Measurements from ENCODE around the gene SUCLA2. TPM values are rescaled to one million over a fixed set of nuclear protein-coding genes. Genes with fewer than 3 reads are reported as not detected.

Gene SUCLA2
- total RNA-seq, 1 experiment from 2014 or later, result 80.8 TPM

DNA sequence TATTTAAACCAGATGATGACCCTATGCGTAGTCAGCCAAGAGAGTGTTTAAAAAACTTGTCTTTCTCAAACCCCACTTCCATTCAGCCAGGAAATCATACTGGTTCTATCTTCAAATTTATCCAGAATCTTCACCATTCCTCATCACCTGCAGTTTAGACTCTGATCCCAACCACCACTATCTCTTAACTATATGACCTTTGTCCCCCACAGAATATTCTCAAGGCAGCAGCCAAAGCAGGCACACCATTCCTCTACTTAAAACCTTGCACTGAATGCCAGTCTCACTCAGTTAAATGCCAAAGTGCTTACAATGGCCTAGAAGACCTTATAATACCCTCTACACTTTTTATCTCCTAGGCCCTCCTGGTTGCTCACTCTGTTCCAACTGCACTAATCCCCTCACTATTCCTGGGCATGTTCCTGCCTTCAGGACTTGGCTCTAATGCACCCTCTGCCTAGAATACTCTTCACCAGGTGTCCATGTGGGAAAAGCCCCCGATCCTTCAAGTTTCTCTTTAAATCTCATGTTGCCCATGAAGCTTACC, 10.1 kb downstream of the SUCLA2 start:
- BruUV-seq (replicated peaks), result no TSS peak
- TF ChIP-seq CTCF (IDR thresholded peaks at IDR 0.05; ENCODE audit: insufficient read depth in 1 of 2, low read depth in 1 of 2, low read length in 1 of 2, severe bottlenecking in 1 of 2, unreplicated experiment in 1 of 2), result no peak
- Mint-ChIP-seq H3K4me3 (ENCODE audit: unreplicated experiment) (peak overlapping the region; percentile 7), H3K4me1 (ENCODE audit: low read depth, unreplicated experiment) (peaks cover 12% of the 10 kb centered on the region), H3K27me3 (ENCODE audit: insufficient read depth, unreplicated experiment) (no peaks in the 10 kb centered on the region), H3K36me3 (ENCODE audit: insufficient read depth, unreplicated experiment) (peaks cover 72% of the 10 kb centered on the region), H3K9me3 (ENCODE audit: unreplicated experiment) (no peaks in the 10 kb centered on the region), H3K27ac (ENCODE audit: unreplicated experiment) (peak overlapping the region; percentile 23)
- no peaks in the 10 kb centered on the region; the same call in none of the 2 replicates for H3K36me3 ChIP-seq (ENCODE audit: control insufficient read depth, insufficient read depth, low read length)
- DNase-seq, result peak in 1 of 2 experiments; percentile 11
- H3K27me3 ChIP-seq (replicated peaks; ENCODE audit: control insufficient read depth, insufficient read depth, low read length), result no peaks in the 10 kb centered on the region
- ChIA-PET CTCF (interaction anchor here (0.6 kb wide), 1 partner anchor 9 kb away, joined by 4 read pairs; no protein-coding TSS in a partner anchor), POLR2A (no interaction called here)
- no peak overlapping the region for H3K4me3 ChIP-seq (ENCODE audit: low read depth, low read length)
- no peaks in the 10 kb centered on the region for H3K9me3 ChIP-seq
- intact Hi-C loops (cut with micrococcal nuclease; ENCODE audit: unreplicated experiment), result no loop called here
- H3K4me1 ChIP-seq, result peaks cover 17% of the 10 kb centered on the region

- no peak overlapping the region for H3K4me3 ChIP-seq (ENCODE audit: low read depth, low read length)
- Mint-ChIP-seq H3K27me3 (ENCODE audit: insufficient read depth, unreplicated experiment) (no peaks in the 10 kb centered on the region), H3K36me3 (ENCODE audit: insufficient read depth, unreplicated experiment) (peaks cover 76% of the 10 kb centered on the region), H3K27ac (ENCODE audit: unreplicated experiment) (no peak overlapping the region), H3K9me3 (ENCODE audit: unreplicated experiment) (no peaks in the 10 kb centered on the region), H3K4me1 (ENCODE audit: low read depth, unreplicated experiment) (peaks cover 12% of the 10 kb centered on the region), H3K4me3 (ENCODE audit: unreplicated experiment) (no peak overlapping the region)
- CTCF ChIA-PET, result interaction anchor here (0.6 kb wide), 1 partner anchor 10 kb away, joined by 4 read pairs; no protein-coding TSS in a partner anchor
- TF ChIP-seq CTCF (IDR thresholded peaks at IDR 0.05; ENCODE audit: insufficient read depth in 1 of 2, low read depth in 1 of 2, low read length in 1 of 2, severe bottlenecking in 1 of 2, unreplicated experiment in 1 of 2), result no peak
- no peaks in the 10 kb centered on the region for H3K9me3 ChIP-seq
- peaks cover 17% of the 10 kb centered on the region for H3K4me1 ChIP-seq
- intact Hi-C loops (cut with micrococcal nuclease; ENCODE audit: unreplicated experiment), result no loop called here
- POLR2A ChIA-PET, result no interaction called here
- DNase-seq, result no peak
- H3K27me3 ChIP-seq (replicated peaks; ENCODE audit: control insufficient read depth, insufficient read depth, low read length), result no peaks in the 10 kb centered on the region
- H3K36me3 ChIP-seq (ENCODE audit: control insufficient read depth, insufficient read depth, low read length), result no peaks in the 10 kb centered on the region; the same call in none of the 2 replicates
- no TSS peak for BruUV-seq (replicated peaks)
Observed at GRCh38 chr13:47990427-47990826, 10.6 kb downstream of the SUCLA2 start.

GRCh38 chr13:47983070-47983469, 18.0 kb downstream of the SUCLA2 start:
- POLR2A ChIA-PET, result no interaction called here
- H3K4me3 Mint-ChIP-seq (ENCODE audit: unreplicated experiment), result no peak overlapping the region
- no peaks in the 10 kb centered on the region for H3K36me3 ChIP-seq (ENCODE audit: control insufficient read depth, insufficient read depth, low read length)

More at GRCh38 chr13:47983070-47983469, 18.0 kb downstream of the SUCLA2 start:
- Mint-ChIP-seq H3K27ac (ENCODE audit: unreplicated experiment) (no peak overlapping the region), H3K36me3 (ENCODE audit: insufficient read depth, unreplicated experiment) (peaks cover 63% of the 10 kb centered on the region), H3K27me3 (ENCODE audit: insufficient read depth, unreplicated experiment) (no peaks in the 10 kb centered on the region), H3K4me1 (ENCODE audit: low read depth, unreplicated experiment) (no peaks in the 10 kb centered on the region), H3K9me3 (ENCODE audit: unreplicated experiment) (peaks cover 9% of the 10 kb centered on the region)
- no peak for TF ChIP-seq CTCF (IDR thresholded peaks at IDR 0.05; ENCODE audit: insufficient read depth in 1 of 2, low read depth in 1 of 2, low read length in 1 of 2, severe bottlenecking in 1 of 2, unreplicated experiment in 1 of 2)
- no peaks in the 10 kb centered on the region for H3K4me1 ChIP-seq
- no peaks in the 10 kb centered on the region for H3K27me3 ChIP-seq (replicated peaks; ENCODE audit: control insufficient read depth, insufficient read depth, low read length)
- 0 out of 2 replicates have a peak, but pooled peaks cover 4% of the 10 kb centered on the region for H3K9me3 ChIP-seq
- no peak for DNase-seq
- CTCF ChIA-PET, result no interaction called here
- no peak overlapping the region for H3K4me3 ChIP-seq (ENCODE audit: low read depth, low read length)
- intact Hi-C loops (cut with micrococcal nuclease; ENCODE audit: unreplicated experiment), result no loop called here
- no TSS peak for BruUV-seq (replicated peaks)

All from Caco-2 (cell line).